HCT116 (cell line): ENCODE results near the gene POU3F1.

Experiments
- CEBPB ChIP-seq: IDR thresholded peaks from 2 replicates; pipeline ENCODE4 v1.6.1; 2012; ENCODE audit warnings: low read depth
- EGR1 ChIP-seq: IDR thresholded peaks from 2 replicates; pipeline ENCODE4 v1.6.1; 2012; ENCODE audit warnings: low read depth
- EZH2 ChIP-seq: fragments of 200-600 bp; sonication (generic); IDR thresholded peaks from 2 replicates; pipeline ENCODE4 v1.6.1; 2017; ENCODE audit warnings: antibody characterized with exemption, mixed run types
- EZH2phosphoT487 ChIP-seq: fragments of 200-600 bp; IDR thresholded peaks from 2 replicates; pipeline ENCODE4 v1.6.1; 2018; ENCODE audit warnings: antibody characterized with exemption, borderline replicate concordance
- POLR2A ChIP-seq: IDR thresholded peaks from 2 replicates; pipeline ENCODE4 v1.7.0; 2011; ENCODE audit warnings: borderline replicate concordance; ENCODE audit not compliant: insufficient read depth, insufficient read length; ENCODE audit errors: extremely low read depth
- POLR2AphosphoS5 ChIP-seq: IDR thresholded peaks from 2 replicates; pipeline ENCODE4 v1.6.1; 2011; ENCODE audit warnings: mild to moderate bottlenecking, low read depth, low read length, moderate library complexity
- RAD21 ChIP-seq: IDR thresholded peaks from 2 replicates; pipeline ENCODE4 v1.6.1; 2012; ENCODE audit warnings: low read depth, mild to moderate bottlenecking
- SIN3A ChIP-seq: IDR thresholded peaks from 2 replicates; pipeline ENCODE4 v1.6.1; 2012; ENCODE audit warnings: low read depth
- SRF ChIP-seq: IDR thresholded peaks from 2 replicates; pipeline ENCODE4 v1.6.1; 2012; ENCODE audit warnings: low read depth
- TCF7L2 ChIP-seq: IDR thresholded peaks from 2 replicates; pipeline ENCODE4 v1.7.0; 2011; ENCODE audit warnings: borderline replicate concordance, inconsistent platforms; ENCODE audit not compliant: insufficient read depth, insufficient read length; ENCODE audit errors: extremely low read depth
- YY1 ChIP-seq: IDR thresholded peaks from 2 replicates; pipeline ENCODE4 v1.6.1; 2011; ENCODE audit warnings: low read length, low read depth, moderate library complexity, mild to moderate bottlenecking; ENCODE audit not compliant: insufficient replicate concordance; ENCODE audit errors: extremely low read depth
- TF ChIP-seq, protein P1 (sequence below), 3 experiments: fragments of 200-600 bp in 1 of 3; sonication (generic) in 1 of 3; IDR thresholded peaks in 2 of 3; conservative IDR thresholded peaks in 1 of 3; 2 replicates each; pipeline ENCODE4 v1.5.1; 2012 to 2017; ENCODE audit warnings: low read depth in 2 of 3, low read length in 2 of 3, antibody characterized with exemption in 1 of 3, borderline replicate concordance in 1 of 3, control low read depth in 1 of 3, mild to moderate bottlenecking in 1 of 3, mixed read lengths in 1 of 3, mixed run types in 1 of 3, moderate library complexity in 1 of 3; ENCODE audit not compliant: insufficient read depth in 1 of 3
- TF ChIP-seq, protein P2 (sequence below): IDR thresholded peaks from 2 replicates; pipeline ENCODE4 v1.6.1; 2012
- TF ChIP-seq, protein P3 (sequence below): IDR thresholded peaks from 2 replicates; pipeline ENCODE4 v1.6.1; 2012; ENCODE audit warnings: low read depth

DNA sequence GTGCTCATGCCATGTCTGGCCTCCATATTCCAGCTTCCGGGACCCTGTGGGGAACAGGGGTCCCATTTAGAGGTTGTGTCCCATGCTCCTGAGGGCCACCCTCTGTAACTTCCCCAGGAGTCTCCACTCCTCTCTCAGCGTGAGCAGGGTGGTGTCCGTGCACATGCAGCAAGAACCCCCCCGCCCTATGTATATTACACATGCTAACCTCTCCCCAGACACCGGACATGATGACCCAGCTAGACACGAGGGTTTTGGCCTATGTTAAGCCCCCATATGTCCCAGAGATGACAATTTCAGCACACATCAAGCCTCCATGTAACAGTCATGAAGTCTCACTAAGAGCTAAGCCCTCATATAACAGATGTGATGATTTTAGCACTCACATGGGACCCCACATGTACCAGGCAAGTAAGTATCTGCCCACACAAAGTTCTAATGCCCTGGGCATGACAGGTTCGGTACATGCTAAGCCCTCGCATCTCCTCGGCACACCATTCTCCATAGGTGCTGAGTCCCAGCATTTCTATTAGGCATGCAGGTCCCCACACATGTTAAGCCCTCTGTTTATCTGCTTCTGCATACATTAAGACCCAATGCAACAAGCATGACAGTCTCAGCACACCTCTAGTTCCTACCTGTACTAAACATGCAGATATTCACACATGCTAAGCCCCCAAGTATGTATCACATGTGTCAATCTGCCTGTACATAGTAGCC lies 48.3 kb downstream of the POU3F1 start:
- no peak for TF ChIP-seq POLR2A
- no peak for TF ChIP-seq SIN3A
- TF ChIP-seq SRF: no peak
- TF ChIP-seq CEBPB: no peak
- no peak for TF ChIP-seq EGR1
- TF ChIP-seq EZH2: no peak
- TF ChIP-seq, protein P1, sequence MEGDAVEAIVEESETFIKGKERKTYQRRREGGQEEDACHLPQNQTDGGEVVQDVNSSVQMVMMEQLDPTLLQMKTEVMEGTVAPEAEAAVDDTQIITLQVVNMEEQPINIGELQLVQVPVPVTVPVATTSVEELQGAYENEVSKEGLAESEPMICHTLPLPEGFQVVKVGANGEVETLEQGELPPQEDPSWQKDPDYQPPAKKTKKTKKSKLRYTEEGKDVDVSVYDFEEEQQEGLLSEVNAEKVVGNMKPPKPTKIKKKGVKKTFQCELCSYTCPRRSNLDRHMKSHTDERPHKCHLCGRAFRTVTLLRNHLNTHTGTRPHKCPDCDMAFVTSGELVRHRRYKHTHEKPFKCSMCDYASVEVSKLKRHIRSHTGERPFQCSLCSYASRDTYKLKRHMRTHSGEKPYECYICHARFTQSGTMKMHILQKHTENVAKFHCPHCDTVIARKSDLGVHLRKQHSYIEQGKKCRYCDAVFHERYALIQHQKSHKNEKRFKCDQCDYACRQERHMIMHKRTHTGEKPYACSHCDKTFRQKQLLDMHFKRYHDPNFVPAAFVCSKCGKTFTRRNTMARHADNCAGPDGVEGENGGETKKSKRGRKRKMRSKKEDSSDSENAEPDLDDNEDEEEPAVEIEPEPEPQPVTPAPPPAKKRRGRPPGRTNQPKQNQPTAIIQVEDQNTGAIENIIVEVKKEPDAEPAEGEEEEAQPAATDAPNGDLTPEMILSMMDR (IDR thresholded peaks at IDR 0.05 in 2 of 3, conservative IDR thresholded peaks at IDR 0.05 in 1 of 3; ENCODE audit: borderline replicate concordance in 1 of 3, insufficient read depth in 1 of 3, low read depth in 2 of 3, low read length in 2 of 3): no peak
- no peak for TF ChIP-seq YY1
- TF ChIP-seq, protein P2, sequence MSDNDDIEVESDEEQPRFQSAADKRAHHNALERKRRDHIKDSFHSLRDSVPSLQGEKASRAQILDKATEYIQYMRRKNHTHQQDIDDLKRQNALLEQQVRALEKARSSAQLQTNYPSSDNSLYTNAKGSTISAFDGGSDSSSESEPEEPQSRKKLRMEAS: no peak
- TF ChIP-seq EZH2phosphoT487: no peak
- TF ChIP-seq TCF7L2: no peak
- TF ChIP-seq POLR2AphosphoS5: no peak
- TF ChIP-seq, protein P3, sequence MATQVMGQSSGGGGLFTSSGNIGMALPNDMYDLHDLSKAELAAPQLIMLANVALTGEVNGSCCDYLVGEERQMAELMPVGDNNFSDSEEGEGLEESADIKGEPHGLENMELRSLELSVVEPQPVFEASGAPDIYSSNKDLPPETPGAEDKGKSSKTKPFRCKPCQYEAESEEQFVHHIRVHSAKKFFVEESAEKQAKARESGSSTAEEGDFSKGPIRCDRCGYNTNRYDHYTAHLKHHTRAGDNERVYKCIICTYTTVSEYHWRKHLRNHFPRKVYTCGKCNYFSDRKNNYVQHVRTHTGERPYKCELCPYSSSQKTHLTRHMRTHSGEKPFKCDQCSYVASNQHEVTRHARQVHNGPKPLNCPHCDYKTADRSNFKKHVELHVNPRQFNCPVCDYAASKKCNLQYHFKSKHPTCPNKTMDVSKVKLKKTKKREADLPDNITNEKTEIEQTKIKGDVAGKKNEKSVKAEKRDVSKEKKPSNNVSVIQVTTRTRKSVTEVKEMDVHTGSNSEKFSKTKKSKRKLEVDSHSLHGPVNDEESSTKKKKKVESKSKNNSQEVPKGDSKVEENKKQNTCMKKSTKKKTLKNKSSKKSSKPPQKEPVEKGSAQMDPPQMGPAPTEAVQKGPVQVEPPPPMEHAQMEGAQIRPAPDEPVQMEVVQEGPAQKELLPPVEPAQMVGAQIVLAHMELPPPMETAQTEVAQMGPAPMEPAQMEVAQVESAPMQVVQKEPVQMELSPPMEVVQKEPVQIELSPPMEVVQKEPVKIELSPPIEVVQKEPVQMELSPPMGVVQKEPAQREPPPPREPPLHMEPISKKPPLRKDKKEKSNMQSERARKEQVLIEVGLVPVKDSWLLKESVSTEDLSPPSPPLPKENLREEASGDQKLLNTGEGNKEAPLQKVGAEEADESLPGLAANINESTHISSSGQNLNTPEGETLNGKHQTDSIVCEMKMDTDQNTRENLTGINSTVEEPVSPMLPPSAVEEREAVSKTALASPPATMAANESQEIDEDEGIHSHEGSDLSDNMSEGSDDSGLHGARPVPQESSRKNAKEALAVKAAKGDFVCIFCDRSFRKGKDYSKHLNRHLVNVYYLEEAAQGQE: no peak
- TF ChIP-seq RAD21: no peak
